NK-92 treated with Interleukin-12 subunit alpha and Interleukin-12 subunit beta, amount 100 ng/mL, for 24 hours (cell line): ENCODE results near the gene STRBP.

Experiments
- DNase-seq: peaks from one replicate; lab custom pipeline; 2025; lab: John Stamatoyannopoulos, UW

Gene STRBP

GRCh38 chr9:123129423-123129822 is 139.0 kb downstream of the STRBP start:
- no peak for DNase-seq

GRCh38 chr9:123128591-123128990 is 139.8 kb downstream of the STRBP start:
- no peak for DNase-seq

- DNase-seq = no peak
These were observed 140.8 kb downstream of the STRBP start for GRCh38 chr9:123127512-123128075.

GRCh38 chr9:123121457-123121856 is 146.9 kb downstream of the STRBP start:
- DNase-seq = no peak

GRCh38 chr9:123120953-123121352 is 147.4 kb downstream of the STRBP start:
- DNase-seq = no peak

GRCh38 chr9:123120131-123120530 is 148.3 kb downstream of the STRBP start:
- DNase-seq = no peak

GRCh38 chr9:123119566-123119965 is 148.8 kb downstream of the STRBP start:
- DNase-seq = no peak

GRCh38 chr9:123116036-123116435 is 152.3 kb downstream of the STRBP start:
- no peak for DNase-seq

GRCh38 chr9:123115146-123115913 is 153.1 kb downstream of the STRBP start:
- DNase-seq = no peak

GRCh38 chr9:123113185-123113584 is 155.2 kb downstream of the STRBP start:
- no peak for DNase-seq

GRCh38 chr9:123112015-123112975 is 156.1 kb downstream of the STRBP start:
- DNase-seq = no peak

- DNase-seq = no peak
These were observed 156.9 kb downstream of the STRBP start for GRCh38 chr9:123111427-123112014.

- DNase-seq = no peak
These were observed 158.7 kb downstream of the STRBP start for GRCh38 chr9:123109540-123110279.

GRCh38 chr9:123108976-123109375 is 159.4 kb downstream of the STRBP start:
- DNase-seq = no peak

- DNase-seq = no peak
These were observed 160.6 kb downstream of the STRBP start for GRCh38 chr9:123107639-123108285.

- DNase-seq = no peak
These were observed 162.9 kb downstream of the STRBP start for GRCh38 chr9:123105490-123105889.

GRCh38 chr9:123104807-123105206 is 163.6 kb downstream of the STRBP start:
- DNase-seq = no peak

- DNase-seq = no peak
These were observed 165.8 kb downstream of the STRBP start for GRCh38 chr9:123102375-123103113.

- DNase-seq = no peak
These were observed 168.8 kb downstream of the STRBP start for GRCh38 chr9:123099548-123099947.

GRCh38 chr9:123099042-123099441 is 169.3 kb downstream of the STRBP start:
- DNase-seq = no peak
